ENCODE measurements around the gene MCM3AP.

The MCM3AP gene

DNA sequence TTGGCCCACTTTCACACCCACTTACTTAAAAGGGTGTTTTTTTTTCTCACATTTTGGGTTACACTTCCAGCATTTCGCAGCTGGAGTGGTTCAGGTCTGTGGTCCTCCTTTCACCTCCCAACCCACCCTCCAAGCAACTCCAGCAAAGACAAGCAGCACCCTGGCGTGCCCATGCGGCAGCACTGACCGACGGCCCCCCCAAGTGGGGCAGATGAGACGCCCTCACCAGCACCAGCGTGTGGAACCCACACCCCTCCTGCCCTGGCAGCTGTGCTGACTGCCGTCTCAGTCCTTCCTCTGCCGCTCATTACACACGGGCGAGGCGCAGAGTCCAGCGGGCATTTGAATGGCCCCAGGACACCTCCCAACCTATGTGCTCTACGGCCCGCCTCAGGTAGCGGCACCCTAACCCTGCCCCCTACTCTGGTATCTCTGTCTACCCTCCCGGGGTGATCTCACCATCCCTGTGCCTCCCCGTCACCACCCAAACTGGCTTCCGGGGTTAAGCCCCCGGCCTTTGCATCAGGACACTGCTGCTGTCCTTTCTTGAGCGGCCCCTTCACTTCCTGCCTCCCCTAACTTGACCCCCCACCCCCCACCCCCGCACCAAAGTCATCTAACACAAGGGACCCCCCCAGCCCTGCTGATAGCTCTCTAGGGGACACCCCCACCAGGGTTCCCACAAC lies 67.8 kb downstream of the MCM3AP start:
- DNase-seq (no peak), ATAC-seq (no peak)

DNA sequence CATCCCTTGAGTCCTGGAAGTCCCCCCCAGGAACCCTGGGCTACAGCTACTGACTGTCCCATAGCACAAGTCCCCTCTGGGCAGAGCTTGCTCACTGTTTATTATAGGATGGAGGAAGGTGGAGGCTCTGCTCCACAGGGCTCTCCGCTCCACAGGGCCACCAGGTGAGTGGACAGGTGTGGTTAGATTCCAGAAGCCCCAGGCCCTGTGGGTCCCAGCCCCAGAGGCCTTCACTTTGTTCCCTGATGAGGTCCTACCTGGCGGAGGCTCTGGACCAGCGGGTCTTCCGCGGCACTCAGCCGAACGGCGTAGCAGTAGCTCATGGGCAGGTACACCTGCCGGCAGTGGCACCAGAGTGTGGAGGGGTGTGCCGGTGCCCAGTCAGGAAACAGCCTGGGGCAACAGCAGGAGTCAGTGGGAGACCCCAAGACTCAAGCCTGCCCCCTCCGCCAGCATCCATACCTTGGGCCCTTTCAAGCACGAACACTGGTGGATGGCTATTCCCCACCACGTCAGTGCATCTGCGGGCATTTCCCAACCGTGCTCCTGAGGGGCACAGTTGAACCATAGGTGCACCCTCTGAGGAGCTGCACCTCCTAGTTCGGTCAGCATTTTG lies 69.2 kb downstream of the MCM3AP start:
- DNase-seq (no peak), ATAC-seq (no peak)

DNA sequence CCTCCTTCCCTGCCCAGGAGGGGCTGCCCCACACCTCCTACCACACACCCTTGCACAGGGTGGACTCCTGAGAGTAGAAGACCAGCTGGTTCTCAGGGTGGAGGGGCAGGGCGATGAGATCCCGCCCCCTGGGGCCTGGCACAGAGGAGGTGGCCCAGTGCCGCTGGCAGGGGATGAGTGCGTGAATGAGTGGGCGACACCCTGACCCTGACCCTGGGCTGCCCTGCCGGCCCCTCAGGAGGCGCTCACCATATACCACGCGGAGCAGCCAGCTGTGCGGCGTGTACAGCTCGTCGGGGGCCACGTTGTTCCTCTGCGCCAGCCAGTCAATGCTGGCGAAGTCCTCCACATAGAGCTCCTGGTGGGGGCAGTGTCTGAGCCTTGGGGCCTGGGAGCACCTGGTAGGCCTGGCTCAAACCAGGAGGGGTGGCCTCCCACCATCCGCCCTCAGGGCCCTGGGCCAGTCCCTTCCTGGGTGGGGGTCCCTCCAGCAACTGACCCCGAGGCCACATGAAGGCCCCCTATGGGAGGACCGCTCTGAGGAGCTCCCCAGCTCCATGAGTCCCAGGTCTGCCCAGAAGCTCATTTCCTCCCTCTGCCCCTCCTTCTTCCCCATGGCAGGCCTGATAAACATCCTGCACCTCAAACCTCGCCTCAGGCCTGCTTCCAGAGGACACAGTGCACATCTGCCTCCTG lies 69.8 kb downstream of the MCM3AP start:
- ATAC-seq: no peak
- no peak for DNase-seq

DNA sequence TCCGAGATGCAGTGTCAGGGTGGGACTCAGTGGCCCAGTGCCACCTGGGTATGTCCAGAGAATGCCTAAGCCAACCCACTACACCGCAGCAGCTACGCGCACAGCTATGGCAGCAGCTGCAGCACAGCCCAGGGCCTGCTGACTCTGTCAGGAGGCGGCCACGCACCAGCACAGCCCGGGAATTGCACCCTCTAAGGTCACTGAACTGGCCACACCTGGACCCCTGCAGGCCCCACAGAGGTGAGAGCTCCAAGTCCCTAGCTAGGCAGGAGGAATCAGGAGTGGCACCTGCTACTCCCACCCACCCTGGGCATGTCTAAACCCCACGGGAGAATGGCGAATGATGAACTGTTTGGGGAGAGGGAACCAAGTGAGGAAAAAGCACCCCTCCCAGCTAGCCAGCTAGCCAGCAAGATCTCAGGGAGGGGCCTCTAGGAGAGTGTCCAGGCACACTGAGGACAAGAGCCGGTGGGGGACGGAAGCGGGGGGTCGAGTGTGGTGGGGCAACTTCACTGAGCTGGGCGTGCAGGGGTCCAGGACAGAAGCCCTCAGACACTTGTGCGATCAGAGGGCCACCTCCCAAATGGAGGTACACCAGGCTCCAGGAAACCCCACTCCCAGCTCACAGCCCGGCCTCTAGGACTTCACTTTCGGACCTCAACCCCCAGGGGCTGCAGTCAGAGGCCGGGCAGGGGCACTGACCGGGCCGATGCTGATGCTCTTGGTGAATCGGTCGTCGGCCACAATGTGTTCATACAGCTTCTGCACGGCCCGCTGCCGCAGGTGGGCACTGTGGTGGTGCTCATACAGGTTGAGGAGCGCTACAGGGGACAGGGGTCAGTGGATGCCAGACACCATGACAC lies 70.7 kb downstream of the MCM3AP start:
- no peak for DNase-seq
- ATAC-seq: no peak

DNA sequence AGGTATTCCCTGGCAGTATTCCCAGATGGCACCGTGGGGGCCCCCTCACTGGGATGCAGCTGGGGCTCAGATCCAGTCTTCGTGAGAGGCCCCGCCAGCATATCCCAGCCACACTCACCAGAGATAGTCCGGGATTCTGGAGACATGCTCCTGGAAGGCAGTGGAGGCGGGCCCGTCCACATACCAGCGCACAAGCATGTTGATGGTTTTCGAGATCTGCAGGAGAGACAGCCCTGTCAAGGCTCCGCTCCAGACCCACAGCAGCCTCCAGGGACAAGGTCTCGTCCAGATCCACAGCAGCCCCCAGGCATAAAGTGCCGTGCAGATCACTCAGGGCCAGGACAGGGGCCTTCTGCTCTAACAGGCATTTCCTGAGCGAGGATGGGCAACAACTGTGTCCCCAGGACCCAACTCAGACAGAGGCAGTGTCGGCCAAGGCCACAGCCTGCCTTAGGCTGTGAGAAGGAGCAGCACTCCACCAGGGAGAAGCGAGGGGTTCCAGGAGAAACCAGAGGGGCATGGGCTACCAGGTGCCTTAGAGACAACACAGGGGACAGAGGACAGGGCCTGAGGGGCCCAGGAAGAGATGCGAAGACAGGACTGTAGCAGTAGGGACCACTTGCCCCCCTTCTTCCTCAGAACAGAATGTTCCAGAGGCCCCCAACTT lies 71.7 kb downstream of the MCM3AP start:
- DNase-seq (no peak), ATAC-seq (no peak)

DNA sequence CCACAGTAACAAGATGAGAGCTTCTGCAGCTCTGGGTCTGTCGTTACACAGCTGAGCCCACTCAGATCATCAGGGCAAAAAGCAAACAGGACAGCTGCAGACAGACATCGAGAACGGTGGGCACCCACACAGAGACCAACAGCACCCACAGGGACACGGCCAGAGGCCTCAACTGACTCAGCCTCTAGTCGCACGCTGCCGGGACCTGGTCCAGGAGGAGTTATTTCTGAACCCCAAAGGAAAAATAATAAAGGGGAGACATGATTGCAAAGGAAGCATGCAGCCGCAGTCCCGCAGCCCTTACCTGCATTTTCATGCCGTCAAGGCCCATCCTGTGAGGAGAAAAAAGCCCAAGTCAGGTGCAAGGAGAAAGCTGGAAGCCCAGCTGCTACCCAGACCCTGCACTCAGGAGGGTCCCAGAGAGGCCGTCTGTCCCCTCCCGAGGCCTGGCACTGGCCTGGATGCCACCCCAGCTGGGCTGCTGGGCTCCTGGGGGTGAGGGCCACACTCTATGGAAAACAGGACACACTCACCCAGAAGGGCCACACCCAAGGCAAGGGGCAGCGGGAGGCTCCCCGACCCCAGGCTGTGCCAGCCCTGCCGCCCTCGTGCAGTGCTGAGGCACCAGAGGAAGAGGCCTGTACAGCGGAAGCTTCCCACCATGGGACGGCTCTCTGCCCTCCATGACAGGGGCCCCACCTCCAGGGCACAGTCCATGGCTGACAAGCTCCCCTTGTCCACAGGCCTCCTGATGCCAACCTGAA lies 72.5 kb downstream of the MCM3AP start:
- DNase-seq (no peak), ATAC-seq (no peak)

DNA sequence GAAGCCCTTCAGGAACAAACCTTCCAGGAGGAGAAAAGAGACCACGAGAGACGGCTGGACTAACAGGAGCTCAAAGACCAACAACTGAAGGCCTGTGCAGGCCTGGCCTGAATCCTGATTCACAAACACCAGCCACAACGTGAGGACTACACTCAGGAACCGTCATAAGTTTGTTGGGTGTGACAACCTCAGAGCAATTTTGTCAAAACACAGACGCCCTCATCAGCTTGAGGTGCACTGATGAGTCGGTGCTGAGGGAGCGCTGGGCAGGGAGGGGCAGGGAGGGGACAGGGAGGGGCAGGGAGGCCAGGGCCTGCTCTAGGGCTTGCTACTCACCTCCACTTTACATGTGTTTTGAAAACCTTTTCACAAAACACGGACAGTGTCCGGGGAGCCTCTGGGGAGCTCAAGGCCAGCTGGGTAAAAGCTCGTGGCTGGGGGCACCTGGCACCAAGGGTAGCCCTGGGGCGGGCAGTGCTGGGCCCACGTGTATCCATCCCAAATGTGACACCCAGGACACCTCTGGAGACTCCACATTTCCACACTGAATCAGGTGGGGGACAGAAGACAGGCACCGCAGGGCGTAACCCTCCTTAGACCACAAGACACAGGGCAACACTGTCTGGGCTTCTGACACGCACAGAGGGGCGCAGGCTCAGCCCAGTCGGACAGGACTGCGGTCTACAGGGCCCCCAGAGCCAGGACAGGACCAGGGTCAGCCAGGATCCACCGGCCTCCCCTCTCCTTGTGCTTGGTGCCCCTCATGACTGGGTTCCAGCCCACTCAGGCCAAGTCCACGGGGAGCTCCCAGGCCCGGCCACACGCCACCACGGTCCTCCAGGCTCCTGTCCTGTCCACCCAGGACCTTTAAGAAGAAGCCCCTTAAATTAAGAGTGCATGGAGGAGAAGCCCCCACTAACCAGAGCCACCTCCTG lies 73.4 kb downstream of the MCM3AP start:
- no peak for ATAC-seq
- no peak for DNase-seq

DNA sequence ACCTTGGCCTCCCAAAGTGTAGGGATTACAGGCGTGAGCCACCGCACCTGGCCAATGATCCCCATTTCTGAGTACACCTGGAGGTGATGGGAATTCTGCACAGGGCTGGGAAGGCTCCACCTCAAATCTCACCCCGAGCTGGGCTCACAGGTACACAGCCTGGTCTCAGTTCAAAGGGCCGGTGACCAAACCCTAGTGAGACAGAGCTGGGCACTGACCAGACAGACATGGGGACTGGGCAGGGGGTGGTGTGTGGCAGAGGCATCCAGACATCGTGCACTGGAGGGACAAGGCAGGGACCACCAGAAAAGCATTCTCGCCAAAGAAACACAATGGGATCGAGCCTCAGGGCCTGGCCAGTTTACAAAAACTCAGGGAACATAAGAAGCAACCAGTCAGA lies 74.0 kb downstream of the MCM3AP start:
- no peak for ATAC-seq
- DNase-seq: no peak

DNA sequence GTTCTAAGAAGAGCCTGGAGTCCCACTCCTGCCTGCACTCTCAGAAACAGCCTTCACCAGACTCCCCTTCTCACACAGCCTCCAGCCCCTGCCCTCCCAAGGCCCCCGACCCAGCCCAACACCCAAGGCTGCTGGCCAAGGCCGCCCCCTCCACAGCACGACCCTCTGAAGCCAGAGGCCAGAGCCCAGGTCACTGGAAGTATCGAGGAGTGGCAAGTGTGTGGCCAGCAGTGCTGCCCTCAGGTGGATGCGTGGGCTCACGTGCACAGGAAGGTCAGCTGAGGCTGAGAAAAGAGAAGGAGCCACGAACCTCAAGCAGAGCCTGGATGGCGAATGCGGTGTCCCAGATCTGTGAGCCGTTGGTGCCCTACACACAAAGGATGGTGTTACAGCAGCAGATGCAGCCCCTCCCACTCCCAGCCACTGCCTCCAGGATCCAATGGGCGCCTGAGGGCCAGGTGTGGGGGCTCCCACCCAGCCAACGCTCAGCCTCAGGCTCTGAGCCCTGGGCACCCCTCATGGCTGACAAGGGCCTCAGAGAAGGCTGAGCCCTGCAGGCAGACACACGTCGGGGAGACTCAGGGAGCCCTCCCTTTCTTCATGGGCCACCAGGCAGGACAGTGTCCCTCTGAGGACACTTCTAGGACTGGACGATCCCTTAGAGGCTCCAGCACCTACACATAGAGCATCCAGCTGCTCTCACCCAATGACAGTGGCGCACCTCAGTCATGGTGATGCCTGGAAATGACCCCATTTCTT lies 74.9 kb downstream of the MCM3AP start:
- ATAC-seq (no peak), DNase-seq (no peak)

DNA sequence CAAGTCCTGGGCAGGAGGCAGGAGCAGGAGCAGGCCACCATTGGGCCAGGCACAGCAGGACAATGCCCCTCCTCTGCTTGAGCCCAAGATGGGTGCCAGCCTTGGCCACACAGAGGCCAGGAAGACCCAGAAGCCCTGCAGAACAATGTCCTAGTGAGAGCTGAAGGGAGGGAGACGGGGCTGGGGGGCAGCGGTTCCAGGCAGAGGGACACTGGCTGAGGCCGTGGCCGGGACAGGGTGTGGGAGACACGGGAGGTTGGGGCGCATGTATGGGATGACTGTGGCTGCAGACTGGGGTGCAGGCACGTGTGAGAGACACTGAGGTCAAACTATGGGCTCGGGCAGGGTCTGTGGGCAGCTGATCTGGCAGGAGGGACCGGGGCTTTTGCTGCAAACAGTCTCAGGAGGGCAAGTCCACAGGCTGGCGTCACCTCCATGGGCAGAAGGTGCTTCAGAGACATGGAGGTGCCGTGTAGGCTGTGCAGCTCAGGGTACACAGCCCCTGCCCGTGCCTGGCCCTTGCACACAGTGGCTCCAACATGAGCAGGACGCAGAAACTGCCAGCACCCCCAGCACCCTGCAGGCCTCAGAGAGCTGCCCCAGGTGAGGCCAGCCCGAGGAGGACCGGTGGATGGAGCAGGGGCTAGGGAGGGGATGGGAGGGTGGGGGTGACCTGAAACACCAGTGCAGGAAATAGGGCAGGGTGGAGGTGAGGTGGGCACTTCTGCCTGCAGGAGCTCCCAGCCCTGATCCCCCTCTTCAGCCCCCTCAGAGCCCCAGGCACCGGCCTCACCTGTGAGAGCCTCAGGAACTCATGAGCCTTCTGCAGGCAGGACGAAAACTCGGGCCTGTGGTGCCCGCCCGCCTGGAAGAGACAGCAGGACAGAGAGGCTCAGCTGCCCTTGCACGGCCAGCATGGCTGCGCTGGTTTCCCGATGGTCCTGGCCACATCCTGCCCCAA lies 76.4 kb downstream of the MCM3AP start:
- DNase-seq: no peak
- ATAC-seq: no peak

DNA sequence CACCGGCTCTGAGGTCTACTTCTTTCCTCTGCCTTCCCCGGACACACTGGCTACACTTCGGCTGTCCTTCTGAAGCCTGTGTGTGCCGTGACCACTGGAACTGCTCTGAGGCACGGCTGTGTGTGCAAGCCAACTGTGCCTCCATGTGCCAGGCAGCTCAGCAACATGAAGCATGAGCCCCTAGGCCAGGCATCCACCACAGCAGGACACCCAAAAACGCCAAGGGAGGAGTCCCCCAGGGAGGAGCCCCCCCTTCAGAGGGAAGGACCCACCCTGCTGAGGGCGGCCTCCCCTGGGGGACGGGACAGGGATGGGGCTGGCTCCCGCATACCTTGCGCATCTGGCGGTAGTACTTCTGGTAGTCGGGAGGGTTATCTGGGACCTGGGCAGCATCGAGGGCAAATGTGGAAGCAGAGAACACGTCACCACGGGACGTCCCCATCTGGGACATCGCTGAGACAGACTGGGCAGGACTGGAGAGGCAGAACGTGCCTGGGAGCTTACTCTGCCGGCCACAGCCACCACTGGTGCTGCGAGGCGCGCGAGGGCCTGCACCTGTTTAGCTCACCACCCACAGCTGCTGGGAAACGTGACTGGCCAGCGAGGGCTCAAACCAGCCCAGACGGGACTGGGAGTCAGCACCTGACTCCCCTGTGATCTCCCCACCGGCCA lies 77.4 kb downstream of the MCM3AP start:
- ATAC-seq (no peak), DNase-seq (no peak)

DNA sequence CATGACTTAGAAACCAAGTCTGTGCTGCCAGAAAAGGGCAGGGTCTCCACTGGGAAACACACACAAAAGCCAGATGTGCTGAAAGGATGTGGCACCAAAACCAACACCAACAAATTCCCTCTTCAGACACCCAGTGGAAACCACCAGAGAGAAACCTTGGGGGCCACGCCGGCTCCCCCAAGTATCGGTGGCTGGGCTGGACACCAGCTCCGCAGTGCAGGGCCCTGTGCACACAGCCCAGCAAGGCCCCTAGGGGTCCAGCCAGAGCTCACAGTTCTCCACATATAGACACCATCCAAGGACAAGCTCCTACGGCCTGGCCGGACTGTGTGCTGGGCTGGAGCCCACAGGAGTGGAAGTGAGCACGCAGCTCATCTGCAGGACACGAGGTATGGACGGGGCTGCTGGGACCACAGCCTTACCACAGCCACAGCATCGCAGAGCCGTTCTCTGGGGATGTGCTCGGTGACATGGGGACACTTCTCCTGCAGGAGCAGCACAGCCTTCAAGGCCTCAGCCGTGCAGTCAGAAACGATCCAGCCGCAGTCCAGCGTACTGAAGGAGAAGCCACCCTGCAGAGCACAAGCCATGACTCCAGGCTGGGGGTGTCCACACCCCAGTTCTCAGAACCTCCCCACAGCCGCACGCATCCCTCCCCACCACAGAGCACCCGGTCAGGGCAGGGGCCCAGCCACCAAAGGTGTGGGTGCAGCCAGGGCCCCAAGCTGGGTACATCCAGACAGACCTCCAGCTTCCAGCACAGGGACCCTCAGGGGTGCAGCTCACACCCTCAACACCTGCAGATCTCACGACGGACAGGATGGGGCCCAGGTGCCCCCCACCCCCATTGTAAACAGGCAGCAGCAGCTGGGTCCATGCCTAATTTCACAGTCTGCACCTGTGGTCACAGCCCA lies 78.1 kb downstream of the MCM3AP start:
- DNase-seq (no peak), ATAC-seq (no peak)

DNA sequence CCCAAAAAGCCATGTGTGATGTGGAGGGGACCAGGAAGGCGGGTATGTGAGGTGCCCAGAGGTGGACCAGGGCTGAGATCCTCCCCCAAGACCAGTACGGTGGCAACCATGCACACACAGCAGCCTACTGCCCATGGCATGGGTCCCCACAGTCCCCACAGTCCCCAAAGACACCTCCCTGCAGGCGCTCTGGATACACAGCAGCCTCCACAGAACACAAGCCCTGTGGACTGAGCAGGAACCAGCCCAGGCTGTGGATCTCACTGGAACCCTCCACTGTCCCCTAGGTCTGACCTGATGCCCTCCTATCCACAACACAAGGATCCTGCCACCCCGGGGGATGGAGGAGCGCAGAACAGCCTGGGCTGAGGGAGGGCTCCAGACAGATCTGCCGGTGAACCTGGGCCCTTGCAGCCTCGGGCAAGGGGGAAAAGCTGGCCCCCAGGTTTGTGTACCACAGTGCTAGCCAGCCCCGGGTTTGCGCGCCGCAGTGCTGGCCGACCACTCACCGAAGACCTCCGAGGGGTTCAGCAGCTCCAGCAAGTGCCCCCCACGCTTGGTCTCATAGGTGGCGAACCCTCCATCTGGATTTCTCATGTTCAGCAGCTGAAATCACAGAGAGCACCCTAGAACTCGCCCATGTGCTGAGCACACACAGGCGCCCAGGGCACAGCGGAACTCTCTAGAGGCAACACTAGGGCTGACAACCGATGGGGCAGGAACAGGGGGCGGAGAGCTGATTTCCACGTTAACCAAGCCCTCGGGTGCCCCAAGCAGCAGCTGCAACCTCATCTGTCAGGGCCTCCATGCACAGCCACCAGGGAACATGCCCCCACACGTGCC lies 79.0 kb downstream of the MCM3AP start:
- DNase-seq (no peak), ATAC-seq (no peak)

DNA sequence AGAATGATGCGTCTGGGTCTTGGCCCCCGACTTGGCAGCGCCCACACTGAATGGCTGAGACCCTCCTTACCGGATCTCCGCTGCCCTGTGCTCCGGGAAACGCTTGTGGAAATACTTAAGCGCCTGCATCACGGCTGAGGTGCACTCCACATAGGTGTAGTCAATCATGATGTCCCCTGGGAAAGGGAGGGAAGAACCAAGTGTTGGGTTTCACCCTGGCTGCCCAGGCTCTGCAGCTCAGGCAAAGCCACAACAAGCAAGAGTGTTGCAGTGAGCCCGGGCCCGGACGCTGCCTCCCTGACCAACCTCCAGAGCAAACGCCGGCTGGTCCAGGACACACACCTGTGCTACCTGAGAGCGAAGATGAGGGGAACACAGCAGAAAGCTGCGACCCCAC lies 79.6 kb downstream of the MCM3AP start:
- DNase-seq: no peak
- ATAC-seq: no peak

DNA sequence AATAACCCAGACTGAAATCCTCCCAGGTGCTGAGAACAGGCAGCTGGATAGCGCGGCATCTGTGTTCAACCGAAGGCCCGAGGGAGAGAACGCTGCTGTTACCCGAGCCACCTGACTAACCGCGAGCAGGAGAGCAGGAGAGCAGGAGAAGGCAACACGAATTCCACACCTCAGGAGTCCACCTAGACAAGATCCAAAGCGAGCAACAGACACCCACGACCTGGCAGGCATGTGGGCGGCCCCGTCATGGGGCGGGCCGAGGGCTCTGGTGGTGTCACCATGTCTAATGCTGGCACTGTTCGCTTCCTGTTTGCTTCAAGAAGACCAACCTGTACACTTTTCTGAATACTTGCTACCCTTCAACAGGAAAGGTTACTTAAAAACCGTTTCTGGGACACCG lies 80.2 kb downstream of the MCM3AP start:
- no peak for DNase-seq
- no peak for ATAC-seq

DNA sequence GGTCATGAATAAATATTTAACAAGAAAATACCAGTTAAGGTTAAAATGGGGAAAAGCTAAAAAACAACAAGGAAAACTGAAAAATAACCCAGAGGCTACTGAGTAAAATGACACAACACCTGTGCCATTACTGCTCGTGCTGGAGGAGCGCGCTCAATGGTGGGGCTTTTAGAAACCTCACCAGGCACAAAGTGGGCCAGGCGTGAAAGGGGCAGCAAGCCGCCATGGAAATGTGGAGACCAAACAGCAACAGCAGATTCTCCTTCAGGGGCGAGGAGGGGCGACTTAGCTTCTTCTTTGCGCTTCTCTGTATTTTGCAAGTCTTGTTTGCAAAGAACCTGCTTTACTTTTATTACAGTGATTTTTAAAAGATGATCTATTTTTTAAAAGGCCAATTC lies 82.2 kb downstream of the MCM3AP start:
- ATAC-seq: no peak
- no peak for DNase-seq
